Left ventricle myocardium superior (tissue), 1 donor: ENCODE results near the gene CCDC158. TPM values are rescaled to one million over a fixed set of nuclear protein-coding genes. Genes with fewer than 3 reads are reported as not detected.
"Not testable (repeated sequence)": the region's sequence is repeated elsewhere in the genome, so short reads cannot be mapped to it uniquely, and the experiment has no call there.

ENCODE experiments used
- ATAC-seq: fragments of 200-7000 bp; cut with Tn5 transposase; one replicate; pipeline ENCODE4 v1.9.1; 2020; ENCODE audit warnings: mild to moderate bottlenecking, moderate library complexity
- DNase-seq: peaks from one replicate; pipeline ENCODE4 v3.0.0-alpha.2; 2020
- intact Hi-C: fragments of 100-400 bp; cut with micrococcal nuclease; formaldehyde crosslinking; loops from one replicate; pipeline ENCODE4 v1.11.0; 2022
- total RNA-seq: library from RNA; stranded (reverse); fragmentation: NEBNext Ultra II Directional; extraction: Animal tissue kit (Norgen Biotek cat#: 25700); gene quantifications from one replicate; pipeline ENCODE4 v1.2.1, GENCODE V29; 2021
- donor health status: DM: no; HTN: yes; CAD: no; lungs with severe emphysema.

CCDC158 gene
- total RNA-seq, 1 donor from 2014 or later = 0.59 TPM

DNA sequence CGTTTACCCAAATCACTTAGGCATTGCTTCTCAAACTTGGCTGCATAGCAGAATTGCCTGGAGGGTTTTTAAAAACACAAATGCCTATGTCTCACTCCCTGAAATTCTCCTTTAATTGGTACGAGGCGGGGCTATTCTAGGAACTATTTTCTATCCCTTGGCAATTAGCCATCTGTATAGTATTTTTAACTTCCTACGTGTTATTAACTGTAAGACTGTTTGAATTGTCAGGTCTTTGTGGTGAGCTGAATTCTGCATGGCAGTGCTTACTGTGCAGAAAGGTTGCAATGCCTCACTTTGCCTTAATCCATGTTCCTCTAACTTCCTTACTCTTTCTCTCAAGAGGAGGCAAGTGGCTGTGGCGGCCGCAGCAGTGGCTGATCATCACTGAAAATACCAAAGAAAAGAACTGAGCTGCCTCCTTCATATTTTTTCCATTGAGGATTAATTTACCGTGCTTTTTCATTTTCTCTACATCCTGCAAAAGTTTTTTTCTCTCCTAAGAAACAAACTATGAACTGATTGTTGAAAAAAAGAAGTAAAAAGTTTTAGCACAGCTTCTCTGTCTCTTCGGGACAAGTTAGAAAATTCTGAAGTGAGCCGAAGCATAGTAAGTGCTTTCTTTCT is 14.1 kb upstream of the CCDC158 start, which contains the start of gene SHROOM3:
Gene SHROOM3, plus strand, starts transcription at position 329 of the 627 bp plus-strand sequence. CDS start 824 bp downstream, outside the sequence.
- DNase-seq (no peak), ATAC-seq (peak; percentile 62)

DNA sequence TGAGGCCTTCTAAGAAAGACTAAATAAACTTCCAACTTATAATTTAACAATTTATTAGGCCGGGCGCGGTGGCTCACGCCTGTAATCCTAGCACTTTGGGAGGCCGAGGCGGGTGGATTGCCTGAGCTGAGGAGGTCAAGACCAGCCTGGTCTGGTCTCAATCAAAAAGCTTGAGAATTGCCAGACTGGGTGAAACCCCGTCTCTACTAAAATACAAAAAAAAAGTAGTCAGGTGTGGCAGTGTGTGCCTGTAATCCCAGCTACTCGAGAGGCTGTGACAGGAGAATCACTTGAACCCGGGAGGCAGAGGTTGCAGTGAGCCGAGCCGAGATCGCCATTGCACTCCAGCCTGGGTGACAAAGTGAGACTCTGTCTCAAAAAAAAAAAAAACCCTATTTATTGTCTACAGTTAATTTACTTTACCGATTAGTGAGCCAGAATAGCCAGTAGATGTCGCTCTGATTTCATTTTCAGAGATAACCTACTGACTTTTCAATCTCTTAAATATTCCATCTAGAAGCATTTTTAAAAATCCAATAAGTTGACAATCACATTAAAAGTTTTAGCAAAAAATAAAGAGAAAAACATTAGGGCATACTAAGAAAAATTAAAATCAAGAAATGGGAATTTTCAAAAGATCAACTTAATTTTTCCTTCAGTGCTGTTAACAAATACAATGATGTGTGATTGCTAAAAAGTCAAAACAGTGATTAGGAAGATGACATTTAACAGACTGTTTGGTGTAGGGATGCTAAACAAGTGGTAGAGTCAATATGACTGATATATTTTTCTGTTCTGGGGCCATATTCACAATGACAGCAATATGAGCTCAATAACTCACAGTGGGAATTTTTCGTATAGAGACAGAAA is 9.8 kb upstream of the CCDC158 start:
- DNase-seq (no peak), ATAC-seq (no peak)
- intact Hi-C loops = loop anchor here (5.0 kb wide), 1 partner anchor 72 kb away; no protein-coding TSS in a partner anchor

More for the DNA sequence above, 14.1 kb upstream of the CCDC158 start, which contains the start of gene SHROOM3:
- intact Hi-C loops = loop anchor here (5.0 kb wide), 1 partner anchor 67 kb away; no protein-coding TSS in a partner anchor

GRCh38 chr4:76429636-76430035 is 8.7 kb upstream of the CCDC158 start:
- ATAC-seq (no peak), DNase-seq (no peak)
- intact Hi-C loops = loop anchor here (5.0 kb wide), 1 partner anchor 73 kb away; no protein-coding TSS in a partner anchor

DNA sequence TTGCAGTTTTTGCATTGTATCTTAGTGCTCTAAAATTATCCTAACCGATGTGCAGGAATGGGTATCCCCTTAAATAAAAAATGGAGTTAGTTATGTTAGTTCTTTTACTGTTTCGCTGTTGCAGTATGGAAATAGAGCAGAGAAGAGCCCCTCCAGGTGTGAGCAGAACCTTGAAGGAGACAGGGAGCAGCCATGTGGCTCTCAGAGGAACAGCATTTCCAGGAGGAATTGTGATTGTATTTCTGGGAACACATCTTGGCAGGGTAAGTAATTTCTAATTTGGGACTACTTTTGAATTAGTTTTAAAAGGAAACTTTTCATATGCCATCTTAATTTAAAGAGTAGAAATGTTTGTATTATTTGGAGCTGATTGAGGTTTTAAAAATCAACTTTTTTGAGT is 5.3 kb upstream of the CCDC158 start:
- ATAC-seq = peak; percentile 39
- intact Hi-C loops = no loop called here
- no peak for DNase-seq

DNA sequence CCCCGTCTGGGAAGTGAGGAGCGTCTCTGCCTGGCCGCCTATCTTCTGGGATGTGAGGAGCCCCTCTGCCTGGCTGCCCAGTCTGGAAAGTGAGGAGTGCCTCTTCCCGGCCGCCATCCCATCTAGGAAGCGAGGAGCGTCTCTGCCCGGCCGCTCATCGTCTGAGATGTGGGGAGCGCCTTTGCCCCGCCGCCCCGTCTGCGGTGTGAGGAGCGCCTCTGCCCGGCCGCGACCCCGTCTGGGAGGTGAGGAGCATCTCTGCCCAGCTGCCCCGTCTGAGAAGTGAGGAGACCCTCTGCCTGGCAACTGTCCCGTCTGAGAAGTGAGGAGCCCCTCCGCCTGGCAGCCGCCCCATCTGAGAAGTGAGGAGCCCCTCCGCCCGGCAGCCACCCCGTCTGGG is 2.2 kb upstream of the CCDC158 start:
- ATAC-seq, DNase-seq, intact Hi-C loops: not testable (repeated sequence)

DNA sequence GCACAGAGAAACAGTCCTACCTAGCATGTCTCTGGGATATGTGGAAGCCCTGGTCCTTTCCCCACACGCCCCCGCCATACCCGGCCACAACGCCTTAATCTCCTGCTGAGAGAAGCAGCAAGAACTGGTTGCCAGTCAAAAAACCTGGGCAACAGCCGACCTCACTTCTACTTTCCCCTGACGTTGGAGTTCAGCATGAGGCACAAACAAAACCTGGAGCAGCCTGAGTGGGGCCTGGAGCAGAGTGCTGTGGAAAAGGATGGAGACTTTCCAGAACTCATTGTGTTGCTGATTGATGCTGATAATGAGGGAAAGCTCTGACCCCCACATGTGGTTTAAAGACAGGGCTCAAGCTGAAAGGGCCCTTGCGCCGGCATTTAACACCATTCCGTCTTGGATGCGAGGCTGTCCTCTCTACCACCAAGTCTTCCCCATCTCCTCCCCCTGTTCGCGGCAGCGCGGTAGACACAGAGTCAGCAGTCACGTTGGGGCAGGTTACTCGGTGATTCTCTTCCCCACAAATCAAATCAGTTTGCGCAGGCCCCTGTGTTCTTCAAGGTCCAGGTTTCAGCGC is 666 bp downstream of the CCDC158 start:
- ATAC-seq (peak; percentile 34), DNase-seq (no peak)
- intact Hi-C loops = no loop called here

- ATAC-seq (no peak), DNase-seq (no peak)
- intact Hi-C loops = no loop called here
Observed at GRCh38 chr4:76410636-76411035, 10.3 kb downstream of the CCDC158 start.

DNA sequence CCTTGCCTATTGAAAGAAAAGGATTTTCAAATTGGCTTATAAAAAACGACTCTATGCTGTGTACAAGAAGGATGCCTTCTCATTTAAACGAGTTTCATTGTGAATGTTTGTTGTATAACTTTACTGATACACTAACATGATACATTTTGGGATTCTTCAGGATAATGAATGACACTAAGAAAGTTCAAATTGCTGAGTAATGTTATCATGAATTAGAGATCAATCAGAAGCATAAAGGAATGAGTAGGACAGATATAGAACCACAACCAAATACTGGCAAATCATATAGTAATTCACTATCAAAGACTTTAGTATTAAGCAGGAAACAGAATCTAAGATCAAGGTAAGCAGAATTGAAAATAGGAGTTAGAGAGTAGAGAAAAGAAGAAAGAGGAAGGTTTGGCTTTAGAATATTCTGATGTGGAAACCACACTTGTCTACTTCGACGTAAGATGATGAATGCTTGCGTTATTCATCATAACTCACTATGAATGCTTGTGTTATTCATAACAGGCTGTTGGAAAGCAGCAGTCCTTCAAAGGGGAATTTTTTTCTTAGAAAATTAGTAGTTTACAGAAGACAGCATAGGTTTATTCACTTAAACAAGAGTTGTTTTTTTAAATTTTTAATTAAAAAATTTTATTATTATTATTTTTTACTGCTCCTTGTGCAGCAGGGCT is 13.4 kb downstream of the CCDC158 start:
- intact Hi-C loops = no loop called here
- no peak for ATAC-seq
- DNase-seq = no peak

GRCh38 chr4:76406081-76406480 is 14.9 kb downstream of the CCDC158 start:
- intact Hi-C loops = no loop called here
- DNase-seq (no peak), ATAC-seq (no peak)

DNA sequence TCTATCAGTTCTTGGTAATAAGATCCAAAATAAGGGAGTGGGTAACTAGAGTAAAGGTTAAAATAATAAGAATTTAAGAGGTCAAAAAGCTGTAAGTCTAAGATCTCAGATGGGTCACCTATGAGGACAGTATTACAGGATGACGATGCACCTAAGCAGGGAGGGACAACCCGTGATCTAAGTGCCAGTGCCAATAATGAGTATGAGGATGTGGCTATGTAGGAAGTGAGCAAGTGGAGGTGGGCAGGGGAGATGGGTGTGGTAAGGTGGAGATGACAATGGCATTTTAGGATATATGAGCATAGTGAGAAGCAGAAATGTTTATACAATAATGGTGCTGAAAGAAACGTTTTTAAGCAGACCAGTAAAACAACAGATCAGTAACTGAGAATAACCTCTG is 19.3 kb downstream of the CCDC158 start:
- ATAC-seq (no peak), DNase-seq (no peak)
- intact Hi-C loops = no loop called here

DNA sequence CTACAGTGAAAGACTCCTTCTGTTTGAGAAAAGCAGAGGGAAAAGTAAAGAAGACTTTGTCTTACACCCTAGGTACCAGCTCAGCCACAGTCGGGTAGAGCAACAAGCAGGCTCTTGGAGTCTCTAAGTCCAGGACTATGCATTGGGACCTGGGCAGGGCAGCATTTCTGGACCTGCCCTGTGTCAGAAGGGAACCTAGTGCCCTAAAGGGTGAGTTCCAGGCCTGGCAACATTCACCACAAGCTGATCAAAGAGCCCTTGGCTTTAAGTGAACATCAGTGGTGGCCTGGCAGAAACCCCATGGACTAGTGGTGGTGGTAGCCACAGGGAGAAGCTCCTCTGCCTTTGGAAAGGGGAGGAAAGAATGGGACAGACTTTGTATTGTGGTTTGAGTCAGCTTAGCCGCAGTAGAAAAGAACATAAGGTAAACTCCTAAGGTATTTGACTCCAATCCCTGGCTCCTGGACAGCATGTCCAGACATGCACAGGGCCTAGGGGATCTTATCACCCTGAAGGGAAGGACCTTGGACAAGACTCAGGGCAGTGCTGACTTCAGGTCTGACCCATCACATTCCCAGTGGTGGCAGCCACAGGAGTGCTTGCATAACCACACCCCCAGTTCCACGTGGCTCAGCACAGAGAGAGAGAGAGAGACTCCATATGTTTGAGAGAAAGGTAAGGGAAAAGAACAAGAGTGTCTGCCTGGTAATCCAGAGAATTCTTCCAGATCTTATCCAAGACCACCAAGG is 32.6 kb downstream of the CCDC158 start:
- ATAC-seq = no peak
- no peak for DNase-seq
- intact Hi-C loops = no loop called here

- peak; percentile 43 for ATAC-seq
- DNase-seq = no peak
- intact Hi-C loops = no loop called here
Observed at GRCh38 chr4:76386566-76387305, 34.2 kb downstream of the CCDC158 start.

DNA sequence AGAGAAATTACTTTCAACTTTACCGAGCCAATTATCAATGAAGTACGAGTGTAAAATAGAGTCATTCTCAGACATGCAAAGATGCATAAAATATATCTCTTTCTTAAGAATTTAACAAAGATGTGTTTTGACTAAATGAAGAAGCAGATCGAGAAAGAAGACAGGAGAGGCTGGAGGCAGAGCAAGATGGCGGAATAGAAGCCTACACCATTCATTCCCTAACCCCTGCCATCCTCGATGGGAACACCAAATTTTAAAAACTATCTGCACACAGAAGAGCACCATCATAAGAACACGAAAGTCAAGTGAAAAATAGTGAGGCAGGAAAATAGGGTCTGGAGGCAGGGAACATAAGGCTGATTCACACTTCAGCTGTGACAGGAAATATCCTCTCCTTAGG is 35.0 kb downstream of the CCDC158 start:
- ATAC-seq (no peak), DNase-seq (no peak)
- intact Hi-C loops = no loop called here

- intact Hi-C loops = no loop called here
- no peak for ATAC-seq
- DNase-seq = no peak
Observed at GRCh38 chr4:76384052-76384451, 36.9 kb downstream of the CCDC158 start.

- ATAC-seq = no peak
- intact Hi-C loops = no loop called here
- DNase-seq = no peak
Observed at GRCh38 chr4:76383001-76383400, 37.9 kb downstream of the CCDC158 start.

GRCh38 chr4:76381986-76382385 is 39.0 kb downstream of the CCDC158 start:
- intact Hi-C loops = no loop called here
- no peak for DNase-seq
- no peak for ATAC-seq

DNA sequence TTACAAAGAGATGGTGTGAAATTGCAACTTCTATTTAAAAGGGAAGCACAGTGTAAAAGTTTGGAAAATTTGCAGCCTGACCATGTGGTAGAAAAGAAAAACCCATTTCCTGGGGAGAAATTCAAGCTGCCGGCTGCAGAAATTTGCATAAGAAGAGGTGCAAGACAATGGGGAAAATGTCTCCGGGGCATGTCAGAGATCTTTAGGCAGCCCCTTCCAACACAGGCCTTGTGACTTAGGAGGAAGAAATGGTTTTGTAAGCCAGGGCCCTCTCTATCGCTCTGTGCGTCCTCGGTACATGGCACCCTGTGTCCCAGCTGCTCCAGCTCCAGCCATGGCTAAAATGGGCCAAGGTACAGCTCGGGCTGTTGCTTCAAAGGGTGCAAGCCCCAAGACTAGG is 40.4 kb downstream of the CCDC158 start:
- intact Hi-C loops = no loop called here
- no peak for DNase-seq
- ATAC-seq = no peak

DNA sequence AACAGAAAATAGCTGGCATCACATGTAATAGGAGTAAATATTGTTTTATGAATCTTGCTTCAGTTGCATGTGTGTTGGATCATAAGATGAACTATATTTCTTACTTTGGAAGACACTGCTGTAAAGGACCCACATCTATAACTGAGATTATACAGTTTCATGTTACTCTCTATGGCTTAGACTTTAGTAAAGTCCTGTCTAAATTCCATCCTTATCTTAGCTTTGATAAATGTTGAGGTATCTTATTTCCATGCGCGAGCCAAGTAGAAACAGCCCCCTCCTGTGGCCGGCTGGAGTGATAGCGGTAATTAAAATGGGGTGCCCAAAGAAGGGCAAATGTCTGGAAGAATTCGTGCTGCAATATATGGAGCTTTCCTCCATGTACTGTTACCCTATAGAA is 43.0 kb downstream of the CCDC158 start:
- ATAC-seq = no peak
- intact Hi-C loops = no loop called here
- no peak for DNase-seq
